Muscle of arm (tissue), 14 donors: ENCODE measurements around the gene POTEC. TPM values are rescaled to one million over a fixed set of nuclear protein-coding genes. Genes with fewer than 3 reads are reported as not detected.
"Not testable (repeated sequence)": the region's sequence is repeated elsewhere in the genome, so short reads cannot be mapped to it uniquely, and the experiment has no call there.

Source experiments
- DNase-seq: peaks from one replicate; pipeline ENCODE4 v3.0.0-alpha.2; 2013
- long read RNA-seq, 11 donors: transcript quantifications; one replicate each; lab custom pipeline, GENCODE V29; 2026
- polyA plus RNA-seq, 12 donors: library from polyadenylated mRNA; unstranded; fragments of 120-200 nt; gene quantifications; one replicate each; pipeline ENCODE4 v1.2.1, GENCODE V29; 2013; ENCODE audit not compliant: insufficient read length in 12 of 12

Gene POTEC
- polyA plus RNA-seq = under 1 TPM in 1 of 12 donors, not detected in 11; 0.04 TPM
- long read RNA-seq, donor 1 = 0 reads
- long read RNA-seq, donor 2 = 0 reads
- long read RNA-seq, donor 3 = 0 reads
- long read RNA-seq, donor 4 = 0 reads
- long read RNA-seq, donor 5 = 0 reads
- long read RNA-seq, donor 6 = 0 reads
- long read RNA-seq, donor 7 = 0 reads
- long read RNA-seq, donor 8 = 0 reads
- long read RNA-seq, donor 9 = 0 reads
- long read RNA-seq, donor 10 = 0 reads
- long read RNA-seq, donor 11 = 0 reads

DNA sequence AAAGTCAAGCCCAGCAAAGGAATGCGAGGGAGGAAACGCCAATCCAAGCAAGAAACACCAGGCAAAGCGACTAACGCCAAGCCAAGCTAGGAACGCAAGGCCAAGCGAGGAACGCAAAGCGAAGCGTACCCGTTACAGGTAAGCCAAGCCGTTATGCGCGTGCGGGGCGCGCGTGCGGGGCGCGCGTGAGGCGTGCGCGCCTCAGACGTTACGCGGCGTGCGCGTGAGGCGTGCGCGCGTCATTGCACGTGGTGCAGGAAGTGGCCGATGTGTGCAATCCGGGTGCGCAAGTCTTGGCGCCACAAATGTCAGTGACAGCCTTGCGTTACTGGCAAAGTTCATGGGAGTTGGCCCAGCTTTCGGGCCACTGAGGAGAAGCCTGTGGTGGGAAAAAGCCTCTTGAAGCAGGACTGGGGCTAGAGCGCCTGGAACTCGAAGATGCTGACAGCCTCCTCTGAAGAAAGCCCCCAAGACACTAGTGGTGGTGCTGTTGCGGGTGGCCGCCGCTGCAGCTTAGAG is at the start of gene POTEC:
Gene POTEC, minus strand, starts transcription at position 155 of the 519 bp plus-strand sequence. CDS start 454 bp downstream, outside the sequence.
- DNase-seq = not testable (repeated sequence)

- DNase-seq = no peak
Measured at GRCh38 chr18:14577971-14578370, 34.6 kb upstream of the POTEC start.

GRCh38 chr18:14559502-14559901 is 16.1 kb upstream of the POTEC start:
- DNase-seq = not testable (repeated sequence)

- DNase-seq = not testable (repeated sequence)
Measured at GRCh38 chr18:14531659-14532058, 11.7 kb downstream of the POTEC start.

DNA sequence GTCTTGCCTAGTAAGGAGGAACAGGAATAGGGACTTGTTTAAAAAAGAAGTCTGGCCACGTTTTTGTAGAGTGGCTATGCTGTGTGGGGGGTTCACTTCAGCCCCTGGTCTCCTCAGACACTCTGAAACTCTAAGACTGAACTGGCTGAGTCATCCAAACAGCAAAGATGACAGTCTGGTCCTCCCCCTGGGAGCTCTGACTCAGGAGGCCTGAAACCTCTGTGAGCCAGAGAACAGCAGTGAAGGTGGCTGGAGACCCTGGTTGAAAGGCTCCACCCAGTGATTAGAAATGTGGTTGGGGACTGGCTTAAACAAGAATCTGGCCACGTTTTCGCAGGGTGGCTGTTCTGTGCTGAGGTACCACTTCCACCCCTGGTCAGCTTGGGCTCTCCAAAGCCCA is 32.7 kb downstream of the POTEC start:
- not testable (repeated sequence) for DNase-seq

- not testable (repeated sequence) for DNase-seq
Measured at GRCh38 chr18:14503691-14504090, 39.7 kb downstream of the POTEC start.

GRCh38 chr18:14501894-14502293 is 41.5 kb downstream of the POTEC start:
- not testable (repeated sequence) for DNase-seq

DNA sequence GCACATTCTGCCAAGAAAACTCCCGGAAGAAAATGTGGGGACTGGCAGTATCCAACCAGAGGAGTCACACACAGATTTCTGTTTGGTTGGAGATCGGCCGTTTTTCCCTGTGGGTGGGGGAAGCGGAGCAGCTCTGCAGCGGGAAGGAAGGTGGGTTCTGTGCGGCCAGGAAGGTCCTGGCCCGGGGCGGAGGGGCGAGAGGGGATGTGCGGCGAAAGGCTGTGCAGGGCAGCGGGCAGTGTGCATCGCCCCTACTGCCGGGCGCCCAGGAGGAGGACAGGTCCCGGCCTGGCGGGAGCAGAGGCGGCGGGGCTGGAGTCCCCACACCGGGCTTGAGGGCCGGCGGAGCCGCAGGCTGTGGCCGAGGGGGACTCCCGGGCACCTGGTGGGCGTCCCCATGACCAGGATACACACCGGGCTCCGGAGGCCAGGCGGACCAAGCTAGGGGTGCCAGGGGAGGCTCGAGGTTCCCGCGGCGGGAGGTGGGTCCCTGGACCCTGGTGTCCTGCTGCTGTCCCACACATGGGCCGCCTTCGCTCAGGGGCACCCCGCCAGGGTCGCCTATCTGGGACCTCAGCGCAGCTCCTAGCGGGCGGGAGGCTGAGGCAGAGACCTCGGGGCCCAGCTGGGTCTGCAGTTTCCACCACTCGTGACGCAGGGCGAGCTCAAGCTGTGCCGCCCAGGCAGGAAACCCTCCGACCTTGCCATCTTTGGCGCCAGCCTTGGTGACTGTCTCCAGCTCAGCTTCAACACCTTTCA is 54.0 kb downstream of the POTEC start:
- not testable (repeated sequence) for DNase-seq

DNA sequence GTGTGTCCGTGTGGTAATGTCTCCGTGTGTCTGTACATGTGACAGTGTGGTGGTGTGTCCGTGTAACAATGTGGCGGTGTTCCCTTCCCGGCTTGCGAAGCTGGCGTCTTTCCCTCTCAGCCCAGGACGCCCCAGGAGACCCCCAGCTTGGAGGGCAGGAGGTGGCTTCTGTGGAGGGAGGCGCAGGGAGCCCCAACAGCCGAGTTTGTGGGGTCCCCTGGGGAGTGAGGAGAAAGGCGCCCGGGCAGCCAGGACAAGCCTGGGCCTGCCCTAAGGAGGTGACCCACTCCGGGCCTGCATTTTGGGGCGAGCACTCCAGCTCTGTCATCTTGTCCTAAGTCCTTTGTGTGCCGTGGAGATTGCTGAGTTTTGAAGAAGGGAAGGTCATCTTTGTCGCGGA is 54.6 kb downstream of the POTEC start:
- not testable (repeated sequence) for DNase-seq

GRCh38 chr18:14486926-14487580 is 56.3 kb downstream of the POTEC start:
- DNase-seq = not testable (repeated sequence)

GRCh38 chr18:14479076-14479475 is 64.3 kb downstream of the POTEC start:
- DNase-seq = not testable (repeated sequence)

GRCh38 chr18:14475520-14475919 is 67.9 kb downstream of the POTEC start:
- not testable (repeated sequence) for DNase-seq

- DNase-seq = not testable (repeated sequence)
Measured at GRCh38 chr18:14474752-14475151, 68.6 kb downstream of the POTEC start.

GRCh38 chr18:14474007-14474720 is 69.2 kb downstream of the POTEC start:
- DNase-seq = not testable (repeated sequence)

GRCh38 chr18:14473250-14474006 is 70.0 kb downstream of the POTEC start:
- DNase-seq = not testable (repeated sequence)

GRCh38 chr18:14471286-14471685 is 72.1 kb downstream of the POTEC start:
- DNase-seq = not testable (repeated sequence)

DNA sequence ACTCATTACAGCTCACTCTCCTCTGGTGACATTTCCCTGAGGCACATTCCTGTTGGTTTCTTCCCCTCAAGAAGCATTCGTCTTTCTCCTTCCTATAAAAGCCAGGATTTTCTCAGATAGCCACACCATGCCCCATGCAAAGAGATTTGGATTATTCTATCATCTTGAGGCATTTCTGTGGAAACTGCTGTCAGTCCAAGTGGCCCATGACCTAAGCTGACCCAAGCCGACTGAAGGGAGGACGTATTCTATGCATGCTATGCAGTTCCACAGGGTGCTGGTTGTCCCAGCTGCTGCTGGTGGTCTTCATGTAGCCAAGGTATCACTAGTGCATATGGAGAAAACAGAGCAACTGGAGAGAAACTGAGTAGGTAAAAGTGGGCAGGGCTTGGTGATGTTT is 73.0 kb downstream of the POTEC start:
- not testable (repeated sequence) for DNase-seq

- DNase-seq = not testable (repeated sequence)
Measured at GRCh38 chr18:14470046-14470445, 73.4 kb downstream of the POTEC start.

- not testable (repeated sequence) for DNase-seq
Measured at GRCh38 chr18:14465989-14466388, 77.4 kb downstream of the POTEC start.
